Bone marrow (tissue), 2 donors: Measurements from ENCODE around the gene COX11.

Source experiments
- DNase-seq, 2 donors: peaks; one replicate each; lab custom pipeline; 2025; lab: John Stamatoyannopoulos, UW

The COX11 gene

DNA sequence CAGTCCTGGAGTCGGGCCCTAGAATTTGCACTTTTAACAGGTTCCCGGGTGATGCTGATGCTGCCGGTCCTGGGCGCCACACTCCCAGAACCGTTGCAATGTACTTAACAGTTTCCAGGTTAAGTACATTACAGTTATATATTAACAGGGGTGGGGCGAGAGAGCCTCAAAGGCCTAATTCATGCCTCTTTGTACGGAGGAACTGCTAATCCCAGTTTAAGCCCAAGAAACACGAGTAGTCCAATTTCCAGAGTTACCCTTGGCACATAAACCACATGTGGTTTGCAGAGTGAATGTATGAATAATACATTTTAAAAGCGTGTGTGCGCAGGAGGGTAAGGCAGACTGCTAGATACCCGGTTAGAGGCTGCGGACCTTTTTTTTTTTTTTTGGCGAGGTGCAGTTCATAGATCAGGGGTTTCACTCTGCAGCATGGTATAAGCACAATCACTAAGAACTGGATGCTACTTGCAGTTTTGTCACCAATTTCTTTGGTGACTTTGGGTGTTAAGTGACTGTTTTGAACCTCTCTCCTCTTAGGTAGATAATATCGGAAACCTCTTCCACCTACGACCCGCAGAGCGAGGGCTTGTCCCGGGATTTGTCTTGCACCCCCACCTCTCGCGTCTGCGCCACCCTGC, 713 bp downstream of the COX11 start:
- no peak for DNase-seq

DNA sequence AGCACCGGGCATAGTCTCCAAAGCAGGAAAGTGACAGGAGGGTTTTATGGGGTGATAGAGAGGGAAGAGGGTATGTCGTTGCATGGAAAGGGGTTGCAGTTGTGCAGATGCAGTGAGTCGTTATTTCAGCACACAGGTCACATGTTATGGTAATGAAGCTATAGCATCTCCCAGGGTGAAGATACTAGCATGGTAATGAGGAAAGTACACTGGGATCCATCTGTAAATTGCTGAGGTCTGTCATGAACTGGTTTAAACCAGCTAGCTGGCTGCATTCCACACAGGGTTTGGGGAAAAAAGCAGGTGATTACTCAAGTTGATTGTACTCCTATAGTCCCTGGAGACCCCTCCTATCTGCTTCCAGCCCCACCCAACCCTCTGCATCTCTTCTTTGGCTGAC, 11.7 kb downstream of the COX11 start:
- DNase-seq = no peak

DNA sequence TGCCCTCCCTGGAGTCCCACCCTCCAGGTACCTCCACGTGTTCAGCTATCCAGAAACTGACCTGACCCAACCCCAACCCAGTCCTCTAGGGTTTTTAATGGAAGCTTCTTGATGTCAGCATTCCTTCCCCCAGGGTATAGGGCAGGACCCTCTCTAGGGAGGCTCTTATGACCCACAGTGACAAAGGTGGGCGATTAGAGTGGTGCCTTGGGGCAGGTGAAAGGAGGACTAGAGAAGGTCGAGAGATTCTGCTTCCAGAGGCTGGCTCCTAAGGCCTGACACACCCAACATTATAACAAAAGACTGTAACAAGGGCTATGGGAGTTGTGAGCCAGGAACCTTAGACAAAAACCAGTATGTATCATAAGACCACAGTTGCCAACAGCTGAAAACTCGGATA, 17.2 kb downstream of the COX11 start:
- DNase-seq = no peak

DNA sequence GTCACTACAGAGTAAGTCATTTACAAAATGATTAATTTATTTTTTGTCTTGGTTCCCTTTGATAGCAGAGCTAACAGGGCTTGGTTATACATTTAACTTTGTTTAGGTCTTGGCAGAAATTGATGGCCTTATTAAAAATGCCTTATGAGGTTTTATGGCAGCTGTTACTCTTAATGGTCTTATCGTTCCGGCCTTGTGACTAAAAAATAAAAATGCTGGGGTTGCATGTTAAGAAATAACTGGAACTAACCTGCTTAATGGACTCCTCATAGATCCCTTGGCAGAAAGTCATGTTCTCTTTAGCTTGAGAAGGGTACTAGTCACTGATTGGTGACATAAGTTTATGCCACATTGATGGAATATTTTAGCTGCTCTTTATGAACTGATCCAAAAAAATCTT, 18.3 kb downstream of the COX11 start:
- no peak for DNase-seq

DNA sequence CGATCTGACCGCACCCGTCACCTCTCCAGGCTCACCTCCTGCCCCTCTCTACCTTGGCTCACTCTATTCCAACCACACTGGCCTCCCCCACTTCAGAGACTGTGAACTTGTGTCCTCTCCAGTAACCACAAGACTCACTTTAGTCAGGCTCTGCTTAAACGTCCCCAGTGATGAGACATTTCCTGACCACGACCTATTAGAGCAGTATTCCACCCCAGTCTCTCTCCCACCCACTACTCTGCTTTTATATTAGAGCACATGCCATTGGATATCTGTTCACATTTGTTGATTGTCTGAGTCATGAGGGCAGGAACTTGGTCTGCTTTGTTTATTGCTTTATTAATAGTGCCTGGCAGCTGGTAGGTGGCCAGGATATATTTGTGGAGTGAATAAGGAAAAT, 20.1 kb downstream of the COX11 start:
- DNase-seq = peak in 1 of 2 donors; percentile 5

DNA sequence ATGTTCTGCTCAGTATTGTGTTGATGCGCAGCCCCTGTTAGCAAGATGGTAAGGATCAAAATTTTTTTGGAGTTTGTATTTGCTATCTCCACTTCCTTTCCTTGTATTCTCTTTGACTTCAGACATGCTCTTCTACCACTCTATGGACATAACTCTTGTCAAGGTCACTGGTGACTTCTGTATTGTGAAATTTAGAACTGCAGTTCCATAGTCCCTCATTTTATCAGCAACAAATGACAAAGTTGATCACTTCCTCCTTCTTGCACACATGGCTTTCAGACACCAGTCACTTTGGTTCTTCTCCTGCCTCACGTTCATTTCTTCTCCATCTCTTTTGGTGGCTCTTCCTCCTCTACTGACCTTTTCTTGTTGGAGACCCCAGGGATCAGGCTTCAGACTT, 21.1 kb downstream of the COX11 start:
- no peak for DNase-seq

DNA sequence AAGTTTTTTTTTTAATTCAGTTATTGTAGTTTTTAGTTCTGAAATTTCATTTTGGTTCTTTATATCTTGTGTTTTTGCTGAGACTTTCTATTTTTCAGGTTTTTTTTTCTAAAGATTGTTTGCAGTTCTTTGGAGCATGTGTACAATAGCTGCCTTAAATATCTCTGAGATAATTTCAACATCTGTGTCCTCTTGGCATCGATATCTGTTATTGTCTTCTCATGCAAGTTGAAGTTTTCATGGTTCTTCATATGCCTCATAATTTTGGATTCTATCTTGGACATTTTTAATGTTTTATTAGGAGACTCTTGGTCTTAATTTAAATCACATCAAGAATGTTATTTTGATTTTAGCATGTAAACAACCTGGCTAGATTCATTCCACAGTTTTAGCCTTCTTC, 22.8 kb downstream of the COX11 start:
- DNase-seq = no peak

DNA sequence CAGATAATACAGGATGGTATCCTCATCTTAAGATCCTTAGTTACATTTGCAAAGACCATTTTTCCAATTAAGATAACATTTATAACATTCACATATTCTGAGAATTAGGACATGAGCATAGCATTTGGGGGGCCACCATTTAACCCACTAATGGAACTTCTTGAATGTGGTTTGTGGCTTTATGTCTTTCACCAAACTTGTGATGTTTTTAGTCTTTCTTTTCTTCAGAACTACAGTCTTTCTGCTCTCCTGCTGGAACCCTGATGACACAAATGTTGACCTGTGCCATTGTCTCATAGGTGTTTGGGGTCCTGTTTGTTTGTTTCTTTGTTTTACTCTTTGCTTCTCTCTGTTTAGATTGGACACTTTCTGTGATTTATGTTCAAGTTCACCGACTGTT, 23.2 kb downstream of the COX11 start:
- DNase-seq = no peak

DNA sequence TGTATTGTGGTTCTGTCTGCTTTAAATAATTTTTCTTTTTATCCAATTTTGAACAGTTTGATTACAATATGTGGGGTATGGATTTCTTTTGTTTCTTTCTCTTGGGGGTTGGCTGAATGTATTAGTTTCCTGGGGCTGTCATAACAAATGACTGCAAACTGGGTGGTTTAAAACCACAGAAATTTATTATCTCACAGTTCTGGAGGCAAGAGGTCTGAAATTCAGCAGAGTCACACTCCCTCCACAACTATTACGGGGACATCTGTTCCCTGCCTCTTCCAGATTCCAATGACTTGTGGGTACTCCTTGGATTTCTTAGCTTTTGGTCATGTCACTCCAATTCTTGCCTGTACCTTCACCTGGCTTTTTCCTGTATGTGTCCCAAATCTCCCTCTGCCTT, 23.7 kb downstream of the COX11 start:
- no peak for DNase-seq

DNA sequence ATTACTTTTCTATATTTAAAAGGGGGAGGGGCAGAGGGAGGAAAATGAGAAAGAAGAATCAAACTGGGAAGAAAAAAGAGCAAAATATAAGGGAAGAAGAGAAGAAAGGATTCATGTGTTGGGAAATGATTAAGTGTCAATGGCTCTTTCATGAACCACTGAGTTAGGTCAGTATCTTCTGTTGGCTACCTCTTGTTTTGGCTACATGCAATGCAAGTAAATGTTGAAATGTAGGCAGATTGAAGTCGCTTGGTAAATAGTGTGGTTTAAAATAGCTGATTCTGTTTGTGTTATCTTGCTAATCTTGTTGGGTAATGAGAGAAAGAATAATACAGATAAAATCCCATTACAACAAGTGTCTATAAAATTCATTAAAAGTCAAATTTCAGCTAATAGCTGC, 27.2 kb downstream of the COX11 start:
- no peak for DNase-seq

DNA sequence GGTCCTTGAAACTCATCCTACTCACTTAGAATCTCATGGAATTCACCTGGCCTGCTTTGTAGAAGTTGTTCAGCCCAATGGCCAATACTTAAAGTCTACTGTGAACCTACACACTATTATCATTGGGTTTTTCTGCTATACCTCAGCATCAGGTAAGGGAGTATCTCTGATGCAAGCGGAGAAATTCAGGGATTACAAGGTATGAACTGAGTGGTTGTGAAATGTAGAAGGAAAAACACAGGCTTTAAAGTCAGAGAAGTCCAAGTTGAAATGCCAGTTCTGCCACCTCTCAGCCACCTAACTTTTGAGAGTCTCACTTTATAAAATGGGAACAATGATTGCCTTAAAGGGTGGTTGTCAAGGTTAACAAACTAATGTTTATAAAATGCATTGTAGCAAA, 31.0 kb downstream of the COX11 start:
- DNase-seq = no peak

DNA sequence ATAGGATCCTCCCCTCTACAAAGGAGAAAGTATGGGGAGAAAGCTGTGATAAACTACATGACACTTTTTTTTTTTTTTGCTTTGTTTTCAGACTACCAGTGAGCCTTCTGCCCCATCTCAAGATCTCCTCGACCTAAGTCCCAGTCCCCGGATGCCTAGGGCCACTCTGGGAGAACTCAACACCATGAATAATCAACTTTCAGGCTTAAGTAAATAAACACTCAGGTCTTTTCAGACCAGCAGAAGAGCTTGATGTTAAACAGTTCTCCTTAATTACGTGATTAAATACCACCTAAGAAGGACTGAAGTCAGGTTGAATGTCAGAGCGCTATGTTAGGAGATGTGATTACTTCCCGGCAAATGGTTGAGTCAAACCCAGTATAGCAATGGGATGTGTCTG, 31.4 kb downstream of the COX11 start:
- DNase-seq = no peak

DNA sequence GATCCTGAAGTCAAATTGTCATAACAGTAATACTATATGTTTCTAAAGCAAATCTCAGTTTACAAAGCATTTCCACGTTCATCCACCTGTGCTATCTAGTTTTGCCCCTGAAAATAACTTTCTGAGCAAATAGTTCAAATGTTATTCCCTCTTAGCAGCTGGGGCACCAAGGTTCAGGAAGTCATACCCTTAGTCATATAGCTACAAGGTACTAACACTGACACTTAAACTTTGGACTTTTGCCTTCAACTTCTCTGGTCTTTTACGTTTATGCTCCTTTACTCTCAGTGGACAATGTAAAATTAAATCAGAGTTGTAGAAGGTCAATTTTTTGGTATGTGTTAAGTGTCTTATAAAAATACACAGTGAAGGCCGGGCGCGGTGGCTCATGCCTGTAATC, 33.0 kb downstream of the COX11 start:
- no peak for DNase-seq

DNA sequence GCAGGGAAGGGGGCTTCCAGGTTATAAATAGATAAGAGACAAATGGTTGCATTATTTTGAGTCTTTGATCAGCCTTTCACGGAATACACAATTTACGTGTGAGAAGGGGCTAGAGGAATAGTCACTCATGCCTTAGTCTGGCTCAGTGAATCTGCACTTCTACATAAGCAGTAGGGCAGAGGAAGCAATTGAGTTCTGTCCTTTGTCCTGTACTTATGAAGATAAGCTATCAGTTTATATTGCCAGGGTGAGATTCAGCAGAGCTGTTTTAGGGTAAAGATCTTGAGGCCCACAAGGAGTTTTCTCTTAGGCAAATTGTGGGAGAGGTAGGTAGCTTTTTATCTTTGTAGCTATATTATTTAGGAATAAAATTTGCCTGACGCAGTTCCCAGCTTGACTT, 34.5 kb downstream of the COX11 start:
- no peak for DNase-seq

DNA sequence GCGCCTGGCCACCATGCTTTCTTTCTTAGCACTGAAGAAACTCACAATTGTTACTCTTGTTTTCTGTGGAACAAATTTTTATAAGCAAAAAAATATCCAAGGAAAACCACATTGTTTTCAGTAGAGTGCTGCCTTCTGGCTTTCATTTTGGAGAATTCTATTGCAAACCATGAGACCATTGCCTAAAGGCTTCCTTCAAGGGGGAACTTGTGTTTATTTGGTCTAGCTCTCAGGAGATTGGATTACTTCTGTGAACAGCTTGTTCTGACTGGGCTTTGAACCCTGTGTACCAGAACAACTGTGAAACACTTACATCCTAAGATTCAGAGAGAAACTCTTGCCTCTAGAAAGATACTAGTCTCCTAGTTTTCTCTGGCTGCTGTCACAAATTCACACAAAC, 35.7 kb downstream of the COX11 start:
- no peak for DNase-seq

DNA sequence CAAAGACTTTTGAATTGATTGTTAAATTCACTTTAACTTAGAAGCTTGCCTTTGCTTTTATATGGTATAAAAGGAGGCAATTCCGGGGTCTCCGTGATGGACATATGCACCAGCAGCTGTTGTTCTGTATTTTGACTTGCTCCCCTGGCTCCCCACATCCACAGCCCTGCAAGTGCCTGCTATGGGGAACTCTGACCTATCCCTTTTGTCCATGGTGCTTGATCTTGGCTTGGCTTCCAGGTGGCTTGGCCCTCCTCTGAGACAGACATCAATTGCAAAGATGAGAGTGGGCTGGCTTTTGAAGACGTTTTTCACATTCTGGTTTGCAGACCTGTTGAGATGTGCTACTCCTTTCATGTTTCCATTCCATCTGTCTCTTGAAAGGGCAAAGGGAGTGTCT, 40.9 kb downstream of the COX11 start:
- DNase-seq = no peak

DNA sequence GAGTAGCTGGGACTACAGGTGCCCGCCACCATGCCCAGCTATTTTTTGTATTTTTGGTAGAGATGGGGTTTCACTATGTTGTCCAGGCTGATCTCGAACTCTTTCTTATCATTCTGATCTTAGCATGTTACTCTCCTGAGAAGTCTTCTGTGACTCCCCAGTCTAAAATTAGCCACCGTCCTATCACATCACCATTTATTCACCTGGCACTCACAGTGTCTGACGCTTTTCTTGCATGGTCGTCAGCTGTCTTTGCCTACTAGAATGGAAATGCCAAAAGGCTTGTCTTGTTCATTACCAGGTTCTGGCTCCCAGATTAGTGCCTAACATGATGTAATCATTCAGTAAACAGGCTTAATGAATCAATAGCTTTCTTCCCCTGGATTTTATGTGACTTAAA, 44.0 kb downstream of the COX11 start:
- DNase-seq = no peak

DNA sequence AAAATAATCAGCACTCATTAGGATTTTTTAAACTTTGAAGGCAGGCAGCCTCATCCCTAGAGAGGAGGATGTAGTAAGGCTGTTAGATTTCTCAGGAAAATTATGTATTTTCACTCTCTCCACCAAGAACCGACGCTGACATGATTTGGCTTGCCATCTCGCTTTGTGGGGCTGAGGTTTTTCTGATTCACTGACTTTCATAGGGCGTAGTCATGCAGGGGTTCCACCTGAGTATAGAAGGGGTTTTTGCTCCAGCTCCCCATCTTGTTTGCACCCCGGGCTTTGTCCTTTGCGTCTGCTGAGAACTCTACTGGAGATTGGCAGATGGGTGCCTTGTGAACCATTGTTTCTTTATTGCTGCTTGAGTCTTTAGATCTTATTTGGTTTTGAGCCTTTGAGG, 47.6 kb downstream of the COX11 start:
- no peak for DNase-seq

DNA sequence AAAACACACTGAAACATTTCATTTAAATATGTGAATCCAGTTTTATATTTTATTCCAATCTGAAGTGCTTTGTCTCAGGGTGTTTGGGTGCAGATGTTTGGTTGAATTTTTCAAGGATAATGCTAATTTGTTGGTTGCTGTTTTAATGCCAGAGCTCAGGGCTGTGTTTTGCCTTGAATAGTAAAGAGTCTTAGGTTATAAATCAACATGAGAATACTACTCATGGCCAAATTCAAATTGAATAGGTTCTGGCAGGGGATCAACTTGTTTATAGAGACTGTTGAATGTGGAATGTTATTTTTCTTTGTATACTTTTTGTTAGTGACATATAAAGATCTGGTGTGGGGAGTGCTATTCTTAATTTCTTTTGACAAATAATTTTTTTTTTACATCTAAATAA, 49.0 kb downstream of the COX11 start:
- no peak for DNase-seq

DNA sequence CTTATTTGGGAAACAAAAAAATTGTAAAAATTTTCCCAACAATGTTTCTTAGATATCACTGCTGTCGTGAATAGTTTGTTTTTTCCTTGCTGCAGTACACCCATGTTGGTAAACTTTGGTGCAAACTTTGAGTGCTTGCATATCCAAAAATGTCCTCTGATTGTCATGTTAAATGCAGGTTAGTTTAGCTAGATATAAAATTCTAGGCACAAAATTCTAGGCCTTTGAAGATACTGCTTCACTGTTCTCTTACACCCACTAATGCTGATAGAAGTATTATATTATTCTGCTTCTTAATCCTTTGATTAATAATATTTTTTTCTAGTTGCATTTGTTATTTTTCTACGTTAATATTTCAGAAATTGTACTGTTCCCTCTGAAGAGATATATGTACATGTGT, 51.7 kb downstream of the COX11 start:
- DNase-seq = no peak
